H9 (cell line): ENCODE data around the gene CDC5L. TPM values are rescaled to one million over a fixed set of nuclear protein-coding genes. Genes with fewer than 3 reads are reported as not detected.

Experiments used
- DNase-seq: peaks from one replicate; pipeline ENCODE4 v3.0.0-alpha.2; 2017
- H2AFZ ChIP-seq: one replicate; pipeline ENCODE4 v1.6.1; 2013; ENCODE audit warnings: mild to moderate bottlenecking, low read length, control low read depth, moderate library complexity
- H2AK5ac ChIP-seq: 2 replicates; pipeline ENCODE4 v1.6.1; 2013; ENCODE audit warnings: low read length, control low read depth, mixed read lengths; ENCODE audit not compliant: insufficient read length
- H2BK120ac ChIP-seq: one replicate; pipeline ENCODE4 v1.6.1; 2013; ENCODE audit warnings: low read depth, mild to moderate bottlenecking, low read length, control low read depth, inconsistent platforms; ENCODE audit not compliant: poor library complexity, severe bottlenecking
- H2BK12ac ChIP-seq: 2 replicates; pipeline ENCODE4 v1.6.1; 2013; ENCODE audit warnings: low read length, control low read depth, mixed read lengths, low read depth; ENCODE audit not compliant: insufficient read length
- H2BK15ac ChIP-seq: 2 replicates; pipeline ENCODE4 v1.6.1; 2013; ENCODE audit warnings: low read depth, low read length, control low read depth
- H2BK20ac ChIP-seq: one replicate; pipeline ENCODE4 v1.6.1; 2013; ENCODE audit warnings: low read depth, mild to moderate bottlenecking, low read length, control low read depth, inconsistent platforms; ENCODE audit not compliant: poor library complexity, severe bottlenecking
- H2BK5ac ChIP-seq: 2 replicates; pipeline ENCODE4 v1.6.1; 2013; ENCODE audit warnings: low read length, control low read depth, mixed read lengths; ENCODE audit not compliant: insufficient read length
- H3K14ac ChIP-seq: 2 replicates; pipeline ENCODE4 v1.6.1; 2013; ENCODE audit warnings: low read length, control low read depth; ENCODE audit not compliant: insufficient read depth
- H3K18ac ChIP-seq: 2 replicates; pipeline ENCODE4 v1.6.1; 2013; ENCODE audit warnings: low read depth, mild to moderate bottlenecking, mixed read lengths, low read length, control low read depth; ENCODE audit not compliant: insufficient read length
- H3K23ac ChIP-seq: 2 replicates; pipeline ENCODE4 v1.6.1; 2013; ENCODE audit warnings: low read length, control low read depth, mixed read lengths, low read depth; ENCODE audit not compliant: insufficient read length
- H3K23me2 ChIP-seq: 2 replicates; pipeline ENCODE4 v1.6.1; 2013; ENCODE audit warnings: low read depth, mild to moderate bottlenecking, mixed read lengths, low read length, control low read depth; ENCODE audit not compliant: insufficient read length, poor library complexity, severe bottlenecking
- H3K27ac ChIP-seq: 2 replicates; pipeline ENCODE4 v1.5.1; 2013; ENCODE audit warnings: low read length, control low read depth, mixed read lengths, low read depth; ENCODE audit not compliant: insufficient read length
- H3K27me3 ChIP-seq: 2 replicates; pipeline ENCODE4 v1.6.1; 2013; ENCODE audit warnings: low read length, control low read depth, inconsistent platforms; ENCODE audit not compliant: insufficient read depth
- H3K4ac ChIP-seq: 2 replicates; pipeline ENCODE4 v1.6.1; 2013; ENCODE audit warnings: low read depth, mild to moderate bottlenecking, control low read depth, inconsistent platforms, low read length, moderate library complexity
- H3K4me1 ChIP-seq: 2 replicates; pipeline ENCODE4 v1.6.1; 2013; ENCODE audit warnings: low read length, control low read depth, inconsistent platforms; ENCODE audit not compliant: insufficient read depth
- H3K4me2 ChIP-seq: 2 replicates; pipeline ENCODE4 v1.6.1; 2013; ENCODE audit warnings: low read length, control low read depth, mixed read lengths; ENCODE audit not compliant: insufficient read length, insufficient read depth
- H3K56ac ChIP-seq: 2 replicates; pipeline ENCODE4 v1.6.1; 2013; ENCODE audit warnings: low read depth, mild to moderate bottlenecking, mixed read lengths, low read length, control low read depth; ENCODE audit not compliant: insufficient read length
- H3K79me1 ChIP-seq: 2 replicates; pipeline ENCODE4 v1.6.1; 2013; ENCODE audit warnings: low read depth, mild to moderate bottlenecking, moderate library complexity, low read length, control low read depth, inconsistent platforms; ENCODE audit not compliant: insufficient read depth, poor library complexity, severe bottlenecking
- H3K79me2 ChIP-seq: 2 replicates; pipeline ENCODE4 v1.6.1; 2013; ENCODE audit warnings: low read length, control low read depth, inconsistent platforms; ENCODE audit not compliant: insufficient read depth
- H3K9ac ChIP-seq: 2 replicates; pipeline ENCODE4 v1.6.1; 2013; ENCODE audit warnings: low read length, control low read depth, mixed read lengths; ENCODE audit not compliant: insufficient read length; ENCODE audit errors: extremely low read depth
- H3K9me3 ChIP-seq: one replicate; pipeline ENCODE4 v1.6.1; 2013; ENCODE audit warnings: low read depth, low read length, inconsistent platforms; ENCODE audit not compliant: control insufficient read depth
- H3T11ph ChIP-seq: one replicate; pipeline ENCODE4 v1.6.1; 2013; ENCODE audit warnings: mild to moderate bottlenecking, low read length, control low read depth, inconsistent platforms
- H4K20me1 ChIP-seq: one replicate; pipeline ENCODE4 v1.6.1; 2013; ENCODE audit not compliant: control insufficient read depth, insufficient read length, insufficient read depth
- H4K5ac ChIP-seq: 2 replicates; pipeline ENCODE4 v1.6.1; 2013; ENCODE audit warnings: low read depth, mild to moderate bottlenecking, mixed read lengths, low read length, control low read depth; ENCODE audit not compliant: insufficient read length
- H4K8ac ChIP-seq: replicated peaks from 2 replicates; pipeline ENCODE4 v1.6.1; 2013; ENCODE audit warnings: low read length, control low read depth, mixed read lengths, low read depth; ENCODE audit not compliant: insufficient read length
- H4K91ac ChIP-seq: 2 replicates; pipeline ENCODE4 v1.6.1; 2013; ENCODE audit warnings: low read depth, mild to moderate bottlenecking, moderate library complexity, mixed read lengths, low read length, control low read depth; ENCODE audit not compliant: insufficient read length
- H3K27ac Mint-ChIP-seq, 3 experiments: 2 replicates in 2 of 3; 3 replicates in 1 of 3; pipeline ENCODE4 v1.8.0; 2020 to 2021; ENCODE audit warnings: mixed read lengths in 3 of 3, mild to moderate bottlenecking in 1 of 3, moderate library complexity in 1 of 3
- H3K27me3 Mint-ChIP-seq: 2 replicates; pipeline ENCODE4 v1.8.0; 2021; ENCODE audit warnings: low read depth, mild to moderate bottlenecking, moderate library complexity, mixed read lengths
- H3K36me3 Mint-ChIP-seq, 3 experiments: 2 replicates in 2 of 3; 3 replicates in 1 of 3; pipeline ENCODE4 v1.8.0; 2020 to 2021; ENCODE audit warnings: low read depth in 3 of 3, mixed read lengths in 3 of 3; ENCODE audit not compliant: insufficient read depth in 1 of 3
- H3K4me1 Mint-ChIP-seq, 2 experiments: 2 replicates each; pipeline ENCODE4 v1.8.0; 2020; ENCODE audit warnings: mixed read lengths in 2 of 2
- H3K4me3 Mint-ChIP-seq, 2 experiments: 2 replicates in 1 of 2; 3 replicates in 1 of 2; pipeline ENCODE4 v1.8.0; 2020 to 2021; ENCODE audit warnings: mild to moderate bottlenecking in 2 of 2, mixed read lengths in 2 of 2, moderate library complexity in 1 of 2
- H3K9me3 Mint-ChIP-seq, 2 experiments: 2 replicates in 1 of 2; 3 replicates in 1 of 2; pipeline ENCODE4 v1.8.0; 2020; ENCODE audit warnings: mild to moderate bottlenecking in 2 of 2, mixed read lengths in 2 of 2, moderate library complexity in 1 of 2
- WGBS: extraction: QIAGEN DNeasy Blood & Tissue Kit; methylation state at CpG from one replicate; pipeline ENCODE4 v1.1.7; 2013; ENCODE audit warnings: missing lambda C conversion rate, low lambda C conversion rate, mixed read lengths; ENCODE audit not compliant: insufficient read length; ENCODE audit errors: extremely low coverage; 5-methylcytosine and 5-hydroxymethylcytosine counted together
- total RNA-seq: library from RNA; stranded (reverse); gene quantifications from 2 replicates; pipeline ENCODE4 v1.2.1, GENCODE V29; 2021
- TF ChIP-seq, protein P1 (sequence below): fragments of 200-600 bp; sonication (generic); conservative IDR thresholded peaks from 3 replicates; pipeline ENCODE4 v1.8.0; 2021; ENCODE audit warnings: antibody characterized with exemption, mild to moderate bottlenecking

The CDC5L gene
- total RNA-seq, 1 experiment from 2014 or later, result 34.3 TPM

- Histone ChIP-seq H3K23me2 (no peaks in the 10 kb centered on the region), H3K9me3 (no peaks in the 10 kb centered on the region), H3K18ac (no peak overlapping the region), H2AK5ac (no peak overlapping the region), H3K23ac (no peak overlapping the region), H3K79me1 (no peaks in the 10 kb centered on the region), H3K14ac (no peak overlapping the region), H3K56ac (no peak overlapping the region), H3T11ph (no peak overlapping the region), H4K91ac (no peak overlapping the region), H3K4me2 (no peak overlapping the region), H3K27ac (no peak overlapping the region), H3K4me1 (no peaks in the 10 kb centered on the region), H3K79me2 (no peaks in the 10 kb centered on the region), H2AFZ (no peak overlapping the region), H2BK5ac (no peak overlapping the region), H4K20me1 (no peaks in the 10 kb centered on the region), H2BK20ac (no peak overlapping the region), H4K5ac (no peak overlapping the region), H3K4ac (no peak overlapping the region), H2BK120ac (no peak overlapping the region), H4K8ac (no peak overlapping the region), H2BK12ac (no peak overlapping the region), H3K27me3 (no peaks in the 10 kb centered on the region), H3K9ac (no peak overlapping the region), H2BK15ac (no peak overlapping the region)
- H3K27me3 Mint-ChIP-seq, result no peaks in the 10 kb centered on the region
- no peak overlapping the region for H3K4me3 Mint-ChIP-seq
- H3K36me3 Mint-ChIP-seq, result peaks cover 7 to 72% (median 60%) of the 10 kb centered on the region in 3 experiments; a peak in 6 of 7 replicates
- no peak overlapping the region for H3K27ac Mint-ChIP-seq
- no peaks in the 10 kb centered on the region for H3K9me3 Mint-ChIP-seq
- no CpG with 5 or more reads among the region's 6 CpGs for WGBS
- DNase-seq, result no peak
- no peaks in the 10 kb centered on the region for H3K4me1 Mint-ChIP-seq
- TF ChIP-seq, protein P1, sequence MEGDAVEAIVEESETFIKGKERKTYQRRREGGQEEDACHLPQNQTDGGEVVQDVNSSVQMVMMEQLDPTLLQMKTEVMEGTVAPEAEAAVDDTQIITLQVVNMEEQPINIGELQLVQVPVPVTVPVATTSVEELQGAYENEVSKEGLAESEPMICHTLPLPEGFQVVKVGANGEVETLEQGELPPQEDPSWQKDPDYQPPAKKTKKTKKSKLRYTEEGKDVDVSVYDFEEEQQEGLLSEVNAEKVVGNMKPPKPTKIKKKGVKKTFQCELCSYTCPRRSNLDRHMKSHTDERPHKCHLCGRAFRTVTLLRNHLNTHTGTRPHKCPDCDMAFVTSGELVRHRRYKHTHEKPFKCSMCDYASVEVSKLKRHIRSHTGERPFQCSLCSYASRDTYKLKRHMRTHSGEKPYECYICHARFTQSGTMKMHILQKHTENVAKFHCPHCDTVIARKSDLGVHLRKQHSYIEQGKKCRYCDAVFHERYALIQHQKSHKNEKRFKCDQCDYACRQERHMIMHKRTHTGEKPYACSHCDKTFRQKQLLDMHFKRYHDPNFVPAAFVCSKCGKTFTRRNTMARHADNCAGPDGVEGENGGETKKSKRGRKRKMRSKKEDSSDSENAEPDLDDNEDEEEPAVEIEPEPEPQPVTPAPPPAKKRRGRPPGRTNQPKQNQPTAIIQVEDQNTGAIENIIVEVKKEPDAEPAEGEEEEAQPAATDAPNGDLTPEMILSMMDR, result no peak
Measured at GRCh38 chr6:44425951-44426350, 38.4 kb downstream of the CDC5L start.
